GM10847 (cell line): ENCODE results near the gene LRP4.

Experiments used
- POLR2A ChIP-seq: IDR thresholded peaks from 2 replicates; pipeline ENCODE4 v1.6.1; 2011; ENCODE audit not compliant: insufficient read length; ENCODE audit errors: extremely low read depth

The LRP4 gene

GRCh38 chr11:46936138-46937110 lies 18.1 kb upstream of the LRP4 start, which contains the start of gene CSTPP1:
CSTPP1 (plus strand) TSS chr11:46936761; CDS start chr11:46936806, 45 bp downstream.
- TF ChIP-seq POLR2A, result peak; percentile 25

GRCh38 chr11:46930089-46930488 lies 11.7 kb upstream of the LRP4 start:
- no peak for TF ChIP-seq POLR2A

- TF ChIP-seq POLR2A, result no peak
Measured at GRCh38 chr11:46920755-46921154, 2.4 kb upstream of the LRP4 start.

DNA sequence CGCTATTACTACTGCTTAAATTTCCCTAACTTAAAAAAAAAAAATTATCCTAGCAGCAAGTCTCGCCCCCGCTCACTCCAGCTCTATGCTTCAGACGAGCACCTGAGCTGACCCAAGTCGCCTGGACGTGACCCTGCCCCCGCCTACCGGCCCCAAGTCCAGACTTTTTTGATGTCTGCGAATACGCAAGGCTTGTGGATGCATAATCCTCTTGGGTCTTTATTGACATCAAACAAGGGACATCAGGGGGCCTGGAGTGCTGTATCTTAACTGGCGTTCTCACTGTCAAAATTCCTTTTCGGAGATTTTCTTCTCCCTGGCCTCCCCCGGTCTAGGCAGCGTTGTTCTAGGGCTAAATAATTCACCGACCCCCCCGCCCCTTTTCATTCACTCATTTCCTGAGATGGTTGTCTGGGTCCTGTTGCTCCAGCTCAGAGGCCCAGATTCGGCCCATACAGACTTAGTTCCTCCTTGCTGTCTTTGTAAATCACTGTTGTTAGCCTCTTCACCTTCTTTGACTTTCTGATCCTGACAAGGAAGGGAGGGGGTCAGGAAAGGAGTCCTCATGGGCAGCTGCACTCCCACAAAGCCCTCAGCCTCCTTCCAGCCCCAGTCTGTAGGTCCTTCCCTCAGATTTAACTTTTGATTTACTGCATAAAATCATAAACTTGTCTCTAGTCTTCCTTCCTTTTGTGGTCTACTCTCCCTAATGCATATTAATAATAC lies 601 bp upstream of the LRP4 start:
- no peak for TF ChIP-seq POLR2A

DNA sequence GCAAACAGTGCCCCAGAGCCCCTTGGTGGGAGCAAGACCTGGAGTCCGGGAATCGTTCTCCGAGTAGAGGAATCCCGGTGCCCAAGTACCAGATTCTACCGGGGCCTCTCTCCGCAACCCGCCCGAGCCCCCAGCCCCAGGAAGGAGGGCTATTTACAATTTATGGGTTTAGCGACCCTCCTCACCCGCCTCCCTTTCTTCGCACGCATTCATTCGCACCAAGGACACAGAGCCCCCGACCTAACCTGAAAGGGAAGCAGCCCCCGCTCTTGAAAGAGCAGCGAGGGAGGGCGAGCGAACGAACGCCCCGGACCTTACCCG lies 628 bp downstream of the LRP4 start:
- no peak for TF ChIP-seq POLR2A

- TF ChIP-seq POLR2A, result no peak
Measured at GRCh38 chr11:46917109-46917761, 1.1 kb downstream of the LRP4 start.

DNA sequence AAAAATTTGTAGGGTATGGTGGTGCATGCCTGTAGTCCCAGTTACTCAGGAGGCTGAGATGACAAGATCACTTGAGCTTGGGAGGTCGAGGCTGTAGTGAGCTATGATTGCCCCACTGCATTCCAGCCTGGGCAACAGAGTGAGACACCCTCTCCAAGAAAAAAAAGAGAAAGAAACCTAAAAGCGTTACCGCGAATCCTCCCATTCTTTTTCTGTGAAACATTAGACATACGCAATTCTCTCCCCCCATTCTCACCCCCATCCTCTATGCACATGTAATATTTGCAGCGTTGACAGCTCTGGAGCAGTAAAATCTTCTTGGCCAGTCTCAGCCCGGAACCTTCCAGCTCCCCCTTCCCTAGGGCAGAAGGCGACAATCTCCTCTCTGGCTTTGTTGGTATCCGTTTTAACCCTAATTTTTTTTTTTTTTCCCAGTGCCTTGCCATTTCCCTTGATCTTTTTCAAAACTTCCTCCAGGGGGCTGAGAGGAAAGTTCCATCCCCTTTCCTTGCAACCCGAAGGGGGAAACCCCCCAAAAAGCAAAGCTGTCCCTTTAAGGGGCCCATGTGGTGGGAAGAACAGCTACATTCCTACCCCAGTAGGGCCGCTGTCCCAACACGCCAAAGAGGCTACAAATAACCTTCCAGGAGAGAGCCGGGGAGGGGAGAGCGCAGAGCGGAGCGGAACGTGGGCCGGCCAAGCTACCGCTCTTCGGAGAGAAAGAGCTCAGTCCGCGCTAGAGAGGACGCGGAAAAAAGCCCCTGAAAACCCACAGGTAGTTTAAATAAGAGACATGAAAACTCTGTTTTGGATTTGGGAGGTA lies 1.9 kb downstream of the LRP4 start:
- TF ChIP-seq POLR2A, result no peak

GRCh38 chr11:46914910-46915309 lies 3.4 kb downstream of the LRP4 start:
- TF ChIP-seq POLR2A, result no peak

GRCh38 chr11:46914363-46914762 lies 4.0 kb downstream of the LRP4 start:
- TF ChIP-seq POLR2A, result no peak

GRCh38 chr11:46913484-46913883 lies 4.9 kb downstream of the LRP4 start:
- no peak for TF ChIP-seq POLR2A

DNA sequence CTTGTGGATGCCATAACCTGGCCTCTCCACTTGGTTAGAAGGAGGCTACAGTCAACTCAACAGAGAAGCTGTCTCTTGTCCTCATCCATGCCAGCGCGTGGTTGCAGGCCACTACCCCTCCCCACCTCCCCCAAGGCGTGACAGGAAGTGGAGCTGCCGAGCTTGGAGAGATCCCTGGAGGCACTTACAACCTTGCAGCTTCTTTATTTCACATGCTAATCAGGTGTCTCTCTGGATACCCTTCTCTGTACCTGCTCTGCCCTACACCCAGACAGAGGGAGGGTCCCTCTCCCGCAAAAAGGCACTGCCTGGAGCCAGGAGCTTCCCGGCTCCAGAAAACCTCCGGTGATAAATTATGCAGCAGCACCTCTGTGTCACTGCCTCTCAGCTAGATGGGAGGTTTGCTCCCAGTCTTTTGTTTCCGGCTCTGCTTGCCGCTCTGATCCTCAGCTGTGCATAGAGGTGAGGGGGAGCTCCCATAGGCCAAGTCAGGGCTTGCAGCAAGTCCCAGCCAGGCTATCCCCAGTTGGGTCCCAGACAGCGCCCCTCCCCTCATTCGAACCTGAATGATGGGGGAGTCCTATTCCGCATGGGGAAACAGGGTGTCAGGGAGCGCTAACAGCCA lies 5.7 kb downstream of the LRP4 start:
- no peak for TF ChIP-seq POLR2A

GRCh38 chr11:46907606-46908005 lies 10.7 kb downstream of the LRP4 start:
- no peak for TF ChIP-seq POLR2A

- no peak for TF ChIP-seq POLR2A
Measured at GRCh38 chr11:46906609-46907041, 11.7 kb downstream of the LRP4 start.

DNA sequence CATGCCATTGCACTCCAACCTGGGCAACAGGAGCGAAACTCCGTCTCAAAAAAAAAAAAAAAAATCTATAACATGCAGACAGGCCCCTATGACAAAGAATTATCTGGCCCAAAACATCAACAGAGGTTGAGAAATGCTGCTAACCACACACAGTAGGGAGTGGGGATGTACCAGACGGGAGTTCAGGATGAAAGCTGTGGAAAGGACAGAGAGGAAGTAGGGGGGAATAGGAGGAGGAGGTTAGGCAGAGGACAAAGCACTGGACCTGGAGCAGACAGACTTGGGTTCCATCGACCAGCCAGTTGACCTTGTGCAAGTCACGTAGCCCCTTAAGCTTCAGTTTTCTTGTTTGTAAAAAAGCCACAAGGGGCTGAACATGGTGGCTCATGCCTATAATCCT lies 12.5 kb downstream of the LRP4 start:
- TF ChIP-seq POLR2A, result no peak

DNA sequence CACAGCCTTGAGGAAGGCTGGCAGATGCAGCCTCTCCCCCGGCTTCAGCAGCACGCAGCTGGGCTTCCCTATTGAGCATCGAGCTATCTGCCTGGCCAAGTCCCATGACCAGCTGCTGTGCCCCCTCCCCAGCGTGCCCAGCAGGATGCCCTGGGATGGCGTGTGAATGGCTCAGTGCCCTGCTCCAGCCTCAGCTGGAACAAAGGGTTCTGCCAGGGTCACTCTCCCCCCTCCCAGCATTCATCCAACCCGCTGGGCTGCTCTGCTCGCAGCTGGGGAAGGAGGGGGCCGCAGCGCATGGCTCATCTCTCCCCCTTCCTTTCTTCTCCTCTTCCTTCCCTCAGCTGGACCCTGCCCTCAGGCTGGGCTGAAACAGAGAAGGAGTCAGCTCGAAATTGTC lies 14.5 kb downstream of the LRP4 start:
- no peak for TF ChIP-seq POLR2A

DNA sequence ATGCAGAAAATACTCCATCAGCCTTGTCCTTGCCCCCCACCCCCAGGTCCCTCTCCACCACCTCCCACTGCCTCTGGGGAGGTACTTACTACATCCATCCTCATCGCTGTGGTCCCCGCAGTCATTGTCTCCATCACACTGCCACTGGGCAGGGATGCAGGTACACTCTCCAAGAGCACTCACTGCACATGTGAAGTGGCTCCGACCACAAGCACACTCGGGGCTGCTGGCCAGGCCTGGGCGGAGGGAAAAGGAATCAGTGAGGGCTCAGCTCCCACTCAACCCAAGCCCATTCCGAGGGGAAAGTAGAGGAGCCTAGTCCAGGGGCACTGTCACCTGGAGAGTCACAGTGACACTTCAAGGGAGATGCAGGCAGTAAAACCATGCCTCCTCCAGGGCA lies 15.7 kb downstream of the LRP4 start:
- no peak for TF ChIP-seq POLR2A
